ENCODE measurements around the gene FNDC3A. TPM values are rescaled to one million over a fixed set of nuclear protein-coding genes. Genes with fewer than 3 reads are reported as not detected.

FNDC3A gene
- total RNA-seq, 2 experiments from 2014 or later = 25.7 to 26.6 TPM

DNA sequence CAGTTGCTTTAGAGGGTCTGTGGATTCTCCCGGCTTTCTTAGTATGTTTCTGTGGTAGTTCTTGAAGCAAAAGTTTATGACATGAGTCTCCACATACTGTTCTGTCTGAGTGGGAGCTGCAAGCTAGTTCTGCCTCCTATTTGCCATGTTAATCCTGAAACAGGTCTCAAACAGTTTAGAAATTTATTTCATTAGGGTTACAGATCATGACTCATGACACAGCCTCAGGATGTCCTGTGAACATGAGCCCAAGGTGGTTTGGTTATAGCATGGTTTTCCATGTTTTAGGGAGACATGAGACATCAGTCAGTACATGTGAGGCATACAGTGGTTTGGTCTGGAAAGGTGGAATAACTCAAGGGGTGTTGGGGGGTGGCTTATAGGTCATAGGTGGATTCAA lies 77.5 kb downstream of the FNDC3A start:
- no peak for DNase-seq
- intact Hi-C loops (cut with micrococcal nuclease) = no loop called here
- H3K27ac Mint-ChIP-seq = no peak overlapping the region
- CTCF ChIA-PET = no interaction called here
- no peak for ATAC-seq
- POLR2A ChIA-PET = no interaction called here
- peaks cover 19% of the 10 kb centered on the region for H3K4me1 Mint-ChIP-seq (ENCODE audit: low read depth)
- no peak overlapping the region for H3K4me3 Mint-ChIP-seq
- TF ChIP-seq CTCF (IDR thresholded peaks at IDR 0.05) = no peak
- H3K36me3 Mint-ChIP-seq (ENCODE audit: low read depth) = peaks cover 41% of the 10 kb centered on the region
- peaks cover 10% of the 10 kb centered on the region for H3K9me3 Mint-ChIP-seq
- no peaks in the 10 kb centered on the region for H3K27me3 Mint-ChIP-seq

DNA sequence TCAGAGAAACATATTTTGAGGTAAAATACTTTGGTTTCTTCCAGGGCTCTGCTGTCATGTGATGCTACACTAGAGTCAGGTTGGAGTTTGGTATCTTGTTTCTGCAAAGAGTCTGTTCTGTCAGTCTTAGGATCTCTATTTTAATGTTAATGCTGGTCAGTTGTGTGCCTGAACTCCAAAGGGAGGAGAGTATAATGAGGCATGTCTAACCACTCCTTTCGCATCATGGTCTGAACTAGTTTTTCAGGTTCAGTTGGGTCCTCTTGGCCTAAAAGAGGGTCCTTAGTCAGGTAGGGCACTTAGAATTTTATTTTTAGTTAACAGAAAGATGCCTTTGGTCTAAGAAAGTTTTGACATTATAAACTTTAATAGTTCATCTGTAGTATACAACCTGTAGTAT lies 78.2 kb downstream of the FNDC3A start:
- TF ChIP-seq CTCF (IDR thresholded peaks at IDR 0.05) = no peak
- H3K4me3 Mint-ChIP-seq = no peak overlapping the region
- intact Hi-C loops (cut with micrococcal nuclease) = no loop called here
- H3K9me3 Mint-ChIP-seq = peaks cover 5% of the 10 kb centered on the region
- CTCF ChIA-PET = no interaction called here
- H3K36me3 Mint-ChIP-seq (ENCODE audit: low read depth) = peaks cover 38% of the 10 kb centered on the region
- no peak for ATAC-seq
- H3K27me3 Mint-ChIP-seq = no peaks in the 10 kb centered on the region
- POLR2A ChIA-PET = no interaction called here
- no peak overlapping the region for H3K27ac Mint-ChIP-seq
- peaks cover 13% of the 10 kb centered on the region for H3K4me1 Mint-ChIP-seq (ENCODE audit: low read depth)
- DNase-seq = no peak

GRCh38 chr13:49055021-49055420 lies 79.3 kb downstream of the FNDC3A start:
- no peak for TF ChIP-seq CTCF (IDR thresholded peaks at IDR 0.05)
- CTCF ChIA-PET = interaction anchor here (1.2 kb wide), 1 partner anchor 113 kb away, joined by 4 read pairs; no protein-coding TSS in a partner anchor
- Mint-ChIP-seq H3K4me1 (ENCODE audit: low read depth) (peaks cover 10% of the 10 kb centered on the region), H3K27ac (no peak overlapping the region), H3K4me3 (no peak overlapping the region), H3K36me3 (ENCODE audit: low read depth) (peaks cover 36% of the 10 kb centered on the region), H3K9me3 (peaks cover 1% of the 10 kb centered on the region), H3K27me3 (no peaks in the 10 kb centered on the region)
- ATAC-seq (no peak), DNase-seq (no peak)
- intact Hi-C loops (cut with micrococcal nuclease) = no loop called here
- POLR2A ChIA-PET = no interaction called here

GRCh38 chr13:49057176-49057575 lies 81.5 kb downstream of the FNDC3A start:
- DNase-seq = no peak
- H3K4me1 Mint-ChIP-seq (ENCODE audit: low read depth) = peaks cover 10% of the 10 kb centered on the region
- no peak for TF ChIP-seq CTCF (IDR thresholded peaks at IDR 0.05)
- intact Hi-C loops (cut with micrococcal nuclease) = no loop called here
- no peak for ATAC-seq
- ChIA-PET POLR2A (no interaction called here), CTCF (no interaction called here)
- H3K27ac Mint-ChIP-seq = no peak overlapping the region
- no peaks in the 10 kb centered on the region for H3K27me3 Mint-ChIP-seq
- peaks cover 23% of the 10 kb centered on the region for H3K36me3 Mint-ChIP-seq (ENCODE audit: low read depth)
- no peak overlapping the region for H3K4me3 Mint-ChIP-seq
- no peaks in the 10 kb centered on the region for H3K9me3 Mint-ChIP-seq

DNA sequence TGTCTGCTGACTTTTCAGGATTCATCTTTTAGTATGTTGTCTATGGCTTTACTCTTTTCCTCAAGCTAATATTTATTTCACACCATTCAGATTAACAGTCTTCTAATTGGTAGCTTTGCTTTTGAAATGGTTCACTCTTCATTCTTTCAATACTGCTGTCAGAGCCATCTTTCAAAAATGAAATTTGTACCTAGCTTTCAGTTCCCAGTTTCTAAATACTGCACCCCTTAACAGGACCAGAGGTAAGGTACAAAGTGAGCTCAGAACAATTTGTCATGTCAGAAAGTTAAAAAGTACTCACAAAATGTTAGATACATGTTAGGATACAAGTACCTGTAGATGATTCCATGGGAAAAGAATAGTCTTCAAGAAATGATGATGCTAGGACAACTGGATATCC lies 83.0 kb downstream of the FNDC3A start:
- TF ChIP-seq CTCF (IDR thresholded peaks at IDR 0.05) = no peak
- ATAC-seq = no peak
- Mint-ChIP-seq H3K4me3 (no peak overlapping the region), H3K27ac (no peak overlapping the region), H3K9me3 (no peaks in the 10 kb centered on the region), H3K4me1 (ENCODE audit: low read depth) (peaks cover 11% of the 10 kb centered on the region), H3K36me3 (ENCODE audit: low read depth) (peaks cover 25% of the 10 kb centered on the region), H3K27me3 (no peaks in the 10 kb centered on the region)
- intact Hi-C loops (cut with micrococcal nuclease) = no loop called here
- DNase-seq = no peak
- ChIA-PET CTCF (no interaction called here), POLR2A (no interaction called here)

All from activated CD8-positive, alpha-beta T cell treated with anti-CD3 and anti-CD28 coated beads for 36 hours (primary cell).